GM19193 (cell line): ENCODE data around the gene TEX44.

ENCODE experiments used
- POLR2A ChIP-seq: IDR thresholded peaks from 4 replicates; pipeline ENCODE4 v1.6.1; 2011; ENCODE audit not compliant: insufficient read depth, insufficient read length; ENCODE audit errors: extremely low read depth

TEX44 gene

GRCh38 chr2:231634951-231635875, 42.5 kb downstream of the TEX44 start:
- no peak for TF ChIP-seq POLR2A

- no peak for TF ChIP-seq POLR2A
These were observed 47.6 kb downstream of the TEX44 start for GRCh38 chr2:231640241-231640640.

GRCh38 chr2:231640641-231641111, 48.0 kb downstream of the TEX44 start:
- no peak for TF ChIP-seq POLR2A

DNA sequence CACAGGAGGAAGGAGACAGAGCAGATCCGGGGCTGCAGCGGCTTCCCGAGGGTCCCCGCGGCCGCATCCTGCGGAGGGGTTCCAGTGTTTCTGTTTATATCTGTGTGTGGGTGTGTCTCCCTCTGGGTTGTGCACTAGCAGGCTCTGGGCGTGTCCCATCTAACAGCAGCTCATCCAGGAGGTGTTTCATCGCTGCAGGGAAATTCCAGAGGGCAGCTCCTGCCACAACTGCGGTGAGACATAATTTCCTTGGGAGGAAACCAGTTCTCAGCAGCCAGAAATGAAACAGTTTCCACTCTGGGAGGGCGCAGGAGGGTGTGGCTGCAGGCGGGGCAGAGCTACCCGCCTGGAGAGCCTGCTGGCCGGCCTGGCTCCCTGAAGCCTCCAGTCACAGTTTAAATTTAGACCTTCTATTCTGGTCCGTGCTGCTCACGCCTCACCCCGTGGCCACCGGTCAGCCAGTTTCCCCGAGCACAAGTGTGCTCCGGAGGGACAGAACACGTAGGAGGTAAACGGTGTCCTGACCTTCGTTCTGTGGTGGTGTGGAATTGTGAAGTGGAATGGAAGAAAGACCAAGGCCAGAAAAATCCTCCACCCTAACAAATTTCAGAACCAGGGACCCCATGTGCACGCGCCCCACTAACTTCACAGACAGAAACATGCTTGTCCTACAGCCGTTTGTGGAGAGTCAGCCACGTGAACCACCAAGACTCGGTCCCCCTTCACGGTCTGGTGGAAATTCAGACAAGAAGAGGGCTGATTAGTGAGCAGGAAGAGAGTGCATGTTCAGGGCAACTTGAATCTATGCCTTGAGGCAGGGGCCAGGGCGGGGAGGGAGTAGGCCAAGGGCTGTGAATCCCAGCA, 50.2 kb downstream of the TEX44 start:
- no peak for TF ChIP-seq POLR2A

DNA sequence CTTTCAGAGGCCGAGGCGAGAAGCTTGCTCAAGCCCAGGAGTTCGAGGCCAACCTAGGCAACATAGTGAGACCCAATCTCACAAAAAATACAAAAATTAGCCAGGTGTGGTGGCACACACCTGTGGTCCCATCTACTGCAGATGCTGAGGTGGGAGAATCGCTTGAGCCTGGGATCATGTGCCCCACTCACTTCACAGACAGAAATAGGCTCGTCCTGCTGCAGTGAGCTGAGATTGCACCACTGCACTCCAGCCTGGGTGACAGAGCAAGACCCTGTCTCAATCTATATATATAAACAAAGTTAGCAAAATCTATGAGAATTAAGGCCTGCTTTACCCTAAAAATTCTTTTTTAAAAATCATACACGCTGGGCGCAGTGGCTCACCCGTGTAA, 50.8 kb downstream of the TEX44 start:
- TF ChIP-seq POLR2A: no peak
